GM18858 (cell line): Measurements from ENCODE around the gene DLGAP1.
A peak's percentile ranks its signal among the peaks of the same experiment; 100 is the strongest.

Experiments used
- ATAC-seq: cut with Tn5 transposase; IDR thresholded peaks from one replicate; pipeline ENCODE4 v1.9.1; 2021; ENCODE audit not compliant: unreplicated experiment

The DLGAP1 gene

GRCh38 chr18:3449512-3450011, 1005.5 kb downstream of the DLGAP1 start:
- ATAC-seq, result no peak

DNA sequence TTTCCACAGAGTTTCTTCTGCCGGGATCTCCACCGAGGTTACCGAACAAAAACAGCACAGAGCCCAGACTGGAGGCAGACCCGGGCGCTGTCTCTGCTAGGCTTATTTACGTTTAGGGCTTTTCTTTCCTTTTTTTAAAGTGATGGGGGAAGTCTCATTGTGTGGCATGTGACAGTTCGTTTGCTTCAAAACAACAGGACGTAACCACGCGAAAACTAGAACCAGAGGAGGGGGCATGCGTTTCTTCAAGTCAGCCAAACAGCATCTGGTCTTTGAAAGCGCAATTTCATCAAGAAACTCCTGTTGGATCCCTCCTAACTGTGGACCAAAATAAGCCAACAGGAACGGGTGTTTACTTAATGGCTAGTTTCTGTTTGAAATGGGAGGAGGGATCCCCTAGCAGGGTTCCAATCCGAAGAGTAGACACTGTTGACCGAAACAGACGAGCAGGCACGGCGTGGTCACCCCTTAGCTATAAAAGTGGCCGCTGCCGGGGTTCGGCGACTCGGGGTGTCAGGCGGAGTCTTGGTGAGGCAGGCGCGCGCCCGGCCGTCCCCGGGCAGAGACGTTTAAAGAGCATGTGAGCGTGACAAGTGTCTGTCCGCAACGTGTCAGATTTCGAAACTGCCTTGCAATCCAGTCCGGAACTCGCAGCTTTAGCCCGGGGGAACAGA, 1006.1 kb downstream of the DLGAP1 start:
- peak; percentile 49 for ATAC-seq

DNA sequence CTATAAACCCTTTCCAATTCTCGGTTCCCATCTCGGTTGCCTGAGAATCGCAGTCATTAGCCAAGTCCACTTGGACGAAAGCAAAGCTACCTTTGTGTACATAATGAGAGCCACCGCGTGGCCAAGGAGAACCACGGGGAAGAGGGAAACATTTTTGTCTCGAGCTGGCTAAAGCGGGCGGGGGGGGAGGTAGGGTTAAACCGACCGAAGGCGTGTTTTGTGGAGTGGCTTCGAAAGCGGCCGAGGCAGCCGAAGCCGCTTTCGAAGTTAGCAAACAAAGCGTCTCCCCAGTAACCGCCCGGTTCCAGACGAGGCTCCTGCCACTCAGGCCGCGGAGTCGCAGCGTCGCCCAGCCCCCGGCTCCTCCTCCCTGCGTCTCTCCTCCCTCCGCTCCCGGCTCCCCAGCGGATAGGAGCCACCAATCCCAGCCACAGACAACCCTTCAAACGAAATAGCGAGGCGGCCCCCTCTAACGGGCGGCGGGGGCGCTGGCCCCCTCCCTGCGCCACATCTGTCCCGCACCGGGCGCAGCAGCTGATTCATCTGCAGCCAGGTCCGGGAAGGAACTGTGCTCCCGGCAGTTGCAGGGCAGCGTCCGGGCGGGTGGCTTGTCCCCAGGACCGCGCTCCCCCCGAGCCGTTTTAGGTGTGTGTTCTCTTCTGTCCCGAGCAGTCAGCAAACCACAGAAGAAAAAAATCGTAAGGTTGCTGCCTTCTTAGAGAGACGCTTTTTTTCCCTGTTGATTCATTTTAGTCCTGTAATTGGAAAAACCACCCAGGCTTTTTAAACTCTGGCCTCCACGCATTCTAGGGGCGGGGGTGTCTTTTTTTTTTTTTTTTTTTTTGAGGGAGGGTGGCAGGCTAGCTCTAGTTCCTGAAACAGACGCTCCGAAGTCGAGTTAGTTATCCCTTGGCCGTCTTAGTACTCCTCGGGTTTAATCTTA, 1006.9 kb downstream of the DLGAP1 start:
- ATAC-seq, result peak; percentile 62

GRCh38 chr18:3447068-3447894, 1007.8 kb downstream of the DLGAP1 start:
- no peak for ATAC-seq
